OCI-LY7 (cell line): Measurements from ENCODE around the gene CD28.

Experiments used
- EZH2phosphoT487 ChIP-seq: fragments of 200-600 bp; sonication (generic); IDR thresholded peaks from 2 replicates; pipeline ENCODE4 v1.6.1; 2018; ENCODE audit warnings: low read depth, borderline replicate concordance, mild to moderate bottlenecking, mixed run types, antibody characterized with exemption, low read length, moderate library complexity, mixed read lengths
- TF ChIP-seq, protein P1 (sequence below): fragments of 200-600 bp; sonication (generic); conservative IDR thresholded peaks from 2 replicates; pipeline ENCODE4 v1.5.1; 2014; ENCODE audit warnings: mild to moderate bottlenecking, antibody characterized with exemption, low read length, moderate library complexity, mixed read lengths

DNA sequence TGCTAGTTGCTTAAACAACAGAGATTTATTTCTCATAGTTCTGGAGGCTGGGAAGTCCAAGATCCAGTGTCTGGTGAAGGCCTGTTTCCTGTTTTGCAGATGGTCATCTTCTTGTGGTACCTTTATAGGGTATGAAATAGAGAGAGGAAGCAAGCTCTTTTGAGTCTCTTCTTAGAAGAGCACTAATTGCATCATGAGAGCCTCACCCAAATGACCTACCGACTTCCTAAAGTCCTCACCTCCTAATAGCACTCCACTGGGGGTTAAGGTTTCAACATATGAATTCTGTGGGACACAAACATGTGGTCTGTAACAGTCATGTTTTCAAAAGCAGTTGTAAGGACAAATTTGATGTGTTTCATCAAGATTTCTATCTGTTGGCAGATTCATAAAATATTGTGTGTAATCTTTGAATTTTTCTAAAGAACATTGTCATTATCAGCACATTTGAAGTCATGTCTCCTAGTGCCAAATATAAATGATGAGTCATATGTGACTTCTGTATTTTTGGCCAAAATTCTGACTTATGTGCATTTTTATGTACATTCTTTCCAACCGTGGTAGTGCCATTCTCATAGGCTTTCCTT is 45.3 kb downstream of the CD28 start:
- TF ChIP-seq, protein P1, sequence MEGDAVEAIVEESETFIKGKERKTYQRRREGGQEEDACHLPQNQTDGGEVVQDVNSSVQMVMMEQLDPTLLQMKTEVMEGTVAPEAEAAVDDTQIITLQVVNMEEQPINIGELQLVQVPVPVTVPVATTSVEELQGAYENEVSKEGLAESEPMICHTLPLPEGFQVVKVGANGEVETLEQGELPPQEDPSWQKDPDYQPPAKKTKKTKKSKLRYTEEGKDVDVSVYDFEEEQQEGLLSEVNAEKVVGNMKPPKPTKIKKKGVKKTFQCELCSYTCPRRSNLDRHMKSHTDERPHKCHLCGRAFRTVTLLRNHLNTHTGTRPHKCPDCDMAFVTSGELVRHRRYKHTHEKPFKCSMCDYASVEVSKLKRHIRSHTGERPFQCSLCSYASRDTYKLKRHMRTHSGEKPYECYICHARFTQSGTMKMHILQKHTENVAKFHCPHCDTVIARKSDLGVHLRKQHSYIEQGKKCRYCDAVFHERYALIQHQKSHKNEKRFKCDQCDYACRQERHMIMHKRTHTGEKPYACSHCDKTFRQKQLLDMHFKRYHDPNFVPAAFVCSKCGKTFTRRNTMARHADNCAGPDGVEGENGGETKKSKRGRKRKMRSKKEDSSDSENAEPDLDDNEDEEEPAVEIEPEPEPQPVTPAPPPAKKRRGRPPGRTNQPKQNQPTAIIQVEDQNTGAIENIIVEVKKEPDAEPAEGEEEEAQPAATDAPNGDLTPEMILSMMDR, result no peak
- no peak for TF ChIP-seq EZH2phosphoT487
